ENCODE results near the gene LRMDA. TPM values are rescaled to one million over a fixed set of nuclear protein-coding genes. Genes with fewer than 3 reads are reported as not detected.

The LRMDA gene
- total RNA-seq, 1 experiment from 2014 or later, result 1.2 TPM

DNA sequence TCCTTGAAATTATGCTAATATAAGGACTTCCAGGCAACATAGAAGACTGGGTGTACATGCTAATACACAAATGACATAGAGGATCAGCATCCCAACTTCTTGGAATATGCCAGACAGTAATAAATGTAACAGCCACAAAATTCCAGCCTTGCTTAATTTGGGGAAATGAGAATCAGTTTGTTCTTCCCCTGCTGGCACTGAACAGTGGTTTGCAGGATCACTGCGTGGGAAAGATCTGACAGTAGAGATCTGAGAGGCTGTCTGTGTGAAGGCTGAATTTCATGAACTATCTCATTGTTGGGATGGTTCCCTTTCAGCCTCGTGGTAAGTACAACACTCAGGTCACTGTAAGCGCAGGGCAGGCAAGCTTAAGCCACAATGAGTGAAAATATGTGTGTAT, 1078.0 kb downstream of the LRMDA start:
- peaks cover 33% of the 10 kb centered on the region for H3K27me3 ChIP-seq (ENCODE audit: low read length)
- BruUV-seq (replicated peaks), result no TSS peak

DNA sequence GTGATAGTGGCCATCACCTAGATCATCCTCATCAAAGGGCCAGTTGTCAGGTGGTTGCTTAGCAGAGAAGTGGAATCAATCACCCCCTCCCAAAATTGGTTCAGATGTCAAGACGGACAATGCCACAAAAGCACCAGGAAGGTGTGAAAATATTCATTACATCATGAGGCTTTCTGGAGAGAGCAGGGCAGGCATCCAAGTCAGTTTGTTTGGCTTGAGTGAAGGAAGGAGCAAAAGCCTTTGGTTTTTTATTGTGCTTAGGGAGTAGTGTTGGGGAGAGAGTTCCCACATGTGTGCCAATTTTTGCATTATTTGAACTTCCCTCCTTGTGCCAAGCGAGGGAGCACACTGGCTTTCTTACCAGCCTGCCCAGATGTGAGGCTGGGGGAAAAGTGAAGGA, 1082.9 kb downstream of the LRMDA start:
- CTCF ChIA-PET, result no interaction called here

More for the DNA sequence above, 1078.0 kb downstream of the LRMDA start:
- Histone ChIP-seq H3K9me3 (ENCODE audit: low read length) (peaks cover 5% of the 10 kb centered on the region; the same call in 1 of the 2 replicates), H3K27ac (ENCODE audit: low read length) (no peak overlapping the region), H2AFZ (ENCODE audit: low read length) (no peak overlapping the region), H3K4me2 (ENCODE audit: low read length) (no peak overlapping the region), H3K9me2 (replicated peaks; ENCODE audit: low read length) (no peaks in the 10 kb centered on the region), H3F3A (ENCODE audit: low read length, unreplicated experiment) (no peaks in the 10 kb centered on the region), H3K36me3 (ENCODE audit: low read depth, low read length) (no peaks in the 10 kb centered on the region), H3K79me2 (ENCODE audit: low read length) (no peaks in the 10 kb centered on the region), H3K4me3 (ENCODE audit: low read length) (no peak overlapping the region), H3K9ac (ENCODE audit: low read length) (no peak overlapping the region), H3K4me1 (ENCODE audit: insufficient read depth, low read length) (no peaks in the 10 kb centered on the region), H4K20me1 (ENCODE audit: low read length) (no peaks in the 10 kb centered on the region)
- ChIA-PET POLR2A (ENCODE audit: unreplicated experiment) (no interaction called here), CTCF (no interaction called here)
- TF ChIP-seq, protein P1, sequence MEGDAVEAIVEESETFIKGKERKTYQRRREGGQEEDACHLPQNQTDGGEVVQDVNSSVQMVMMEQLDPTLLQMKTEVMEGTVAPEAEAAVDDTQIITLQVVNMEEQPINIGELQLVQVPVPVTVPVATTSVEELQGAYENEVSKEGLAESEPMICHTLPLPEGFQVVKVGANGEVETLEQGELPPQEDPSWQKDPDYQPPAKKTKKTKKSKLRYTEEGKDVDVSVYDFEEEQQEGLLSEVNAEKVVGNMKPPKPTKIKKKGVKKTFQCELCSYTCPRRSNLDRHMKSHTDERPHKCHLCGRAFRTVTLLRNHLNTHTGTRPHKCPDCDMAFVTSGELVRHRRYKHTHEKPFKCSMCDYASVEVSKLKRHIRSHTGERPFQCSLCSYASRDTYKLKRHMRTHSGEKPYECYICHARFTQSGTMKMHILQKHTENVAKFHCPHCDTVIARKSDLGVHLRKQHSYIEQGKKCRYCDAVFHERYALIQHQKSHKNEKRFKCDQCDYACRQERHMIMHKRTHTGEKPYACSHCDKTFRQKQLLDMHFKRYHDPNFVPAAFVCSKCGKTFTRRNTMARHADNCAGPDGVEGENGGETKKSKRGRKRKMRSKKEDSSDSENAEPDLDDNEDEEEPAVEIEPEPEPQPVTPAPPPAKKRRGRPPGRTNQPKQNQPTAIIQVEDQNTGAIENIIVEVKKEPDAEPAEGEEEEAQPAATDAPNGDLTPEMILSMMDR (conservative IDR thresholded peaks at IDR 0.05; ENCODE audit: low read depth, low read length), result no peak
- TF ChIP-seq EZH2 (IDR thresholded peaks at IDR 0.05; ENCODE audit: low read length, unreplicated experiment), result no peak
- TF ChIP-seq EZH2phosphoT487 (IDR thresholded peaks at IDR 0.05; ENCODE audit: borderline replicate concordance, low read length), result no peak
- DNase-seq (no peak), ATAC-seq (no peak)
- intact Hi-C loops (cut with micrococcal nuclease), result no loop called here

DNA sequence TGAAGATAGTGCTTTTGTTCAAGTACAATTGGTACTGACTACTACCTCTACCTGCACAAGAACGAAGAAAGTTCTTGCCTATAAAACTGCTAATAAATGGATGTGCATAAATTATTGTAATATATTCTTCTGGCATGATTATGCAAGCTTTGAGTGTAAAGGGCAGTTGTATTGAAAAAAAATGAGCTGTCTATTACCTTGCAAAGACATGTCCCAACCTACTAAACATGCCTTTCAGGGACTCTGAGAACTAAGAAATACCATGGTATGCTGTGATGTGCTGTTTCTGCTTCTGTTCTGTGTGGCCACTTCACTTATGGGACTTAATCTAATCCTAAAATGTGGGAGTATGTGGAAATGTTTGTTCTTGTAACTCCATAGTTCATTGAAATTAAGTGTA, 1083.4 kb downstream of the LRMDA start:
- Histone ChIP-seq H2AFZ (ENCODE audit: low read length) (no peak overlapping the region), H3K9me3 (ENCODE audit: low read length) (no peaks in the 10 kb centered on the region), H4K20me1 (ENCODE audit: low read length) (no peaks in the 10 kb centered on the region), H3K36me3 (ENCODE audit: low read depth, low read length) (no peaks in the 10 kb centered on the region), H3K9me2 (replicated peaks; ENCODE audit: low read length) (no peaks in the 10 kb centered on the region), H3K27me3 (ENCODE audit: low read length) (peaks cover 26% of the 10 kb centered on the region), H3K9ac (ENCODE audit: low read length) (no peak overlapping the region), H3F3A (ENCODE audit: low read length, unreplicated experiment) (no peaks in the 10 kb centered on the region), H3K4me3 (ENCODE audit: low read length) (no peak overlapping the region), H3K4me2 (ENCODE audit: low read length) (no peak overlapping the region), H3K79me2 (ENCODE audit: low read length) (no peaks in the 10 kb centered on the region), H3K27ac (ENCODE audit: low read length) (no peak overlapping the region), H3K4me1 (ENCODE audit: insufficient read depth, low read length) (no peaks in the 10 kb centered on the region)
- TF ChIP-seq EZH2 (IDR thresholded peaks at IDR 0.05; ENCODE audit: low read length, unreplicated experiment) (no peak), EZH2phosphoT487 (IDR thresholded peaks at IDR 0.05; ENCODE audit: borderline replicate concordance, low read length) (no peak)
- TF ChIP-seq, protein P1 (conservative IDR thresholded peaks at IDR 0.05; ENCODE audit: low read depth, low read length), result no peak
- ATAC-seq (no peak), DNase-seq (no peak)
- POLR2A ChIA-PET (ENCODE audit: unreplicated experiment), result no interaction called here
- intact Hi-C loops (cut with micrococcal nuclease), result no loop called here
- BruUV-seq (replicated peaks), result no TSS peak
- CTCF ChIA-PET, result no interaction called here

More for the DNA sequence above, 1082.9 kb downstream of the LRMDA start:
- Histone ChIP-seq H3K4me3 (ENCODE audit: low read length) (no peak overlapping the region), H3K9ac (ENCODE audit: low read length) (no peak overlapping the region), H3K79me2 (ENCODE audit: low read length) (no peaks in the 10 kb centered on the region), H3K4me1 (ENCODE audit: insufficient read depth, low read length) (no peaks in the 10 kb centered on the region), H3K36me3 (ENCODE audit: low read depth, low read length) (no peaks in the 10 kb centered on the region), H3K9me2 (replicated peaks; ENCODE audit: low read length) (no peaks in the 10 kb centered on the region), H2AFZ (ENCODE audit: low read length) (no peak overlapping the region), H3K27ac (ENCODE audit: low read length) (no peak overlapping the region), H3K9me3 (ENCODE audit: low read length) (no peaks in the 10 kb centered on the region), H3K27me3 (ENCODE audit: low read length) (peaks cover 29% of the 10 kb centered on the region), H3F3A (ENCODE audit: low read length, unreplicated experiment) (no peaks in the 10 kb centered on the region), H4K20me1 (ENCODE audit: low read length) (no peaks in the 10 kb centered on the region), H3K4me2 (ENCODE audit: low read length) (no peak overlapping the region)
- ATAC-seq (no peak), DNase-seq (no peak)
- POLR2A ChIA-PET (ENCODE audit: unreplicated experiment), result no interaction called here
- intact Hi-C loops (cut with micrococcal nuclease), result no loop called here
- TF ChIP-seq EZH2 (IDR thresholded peaks at IDR 0.05; ENCODE audit: low read length, unreplicated experiment), result no peak
- TF ChIP-seq, protein P1 (conservative IDR thresholded peaks at IDR 0.05; ENCODE audit: low read depth, low read length), result no peak
- TF ChIP-seq EZH2phosphoT487 (IDR thresholded peaks at IDR 0.05; ENCODE audit: borderline replicate concordance, low read length), result no peak
- no TSS peak for BruUV-seq (replicated peaks)
